OCI-LY3 (cell line): ENCODE results near the gene PDCD6IP.

Experiments used
- EZH2phosphoT487 ChIP-seq: fragments of 200-600 bp; shearing (Covaris generic); IDR thresholded peaks from 2 replicates; pipeline ENCODE4 v1.6.1; 2018; ENCODE audit warnings: antibody characterized with exemption, mixed run types, low read depth
- TF ChIP-seq, protein P1 (sequence below): fragments of 200-600, 300-600 bp; sonication (generic); IDR thresholded peaks from 2 replicates; pipeline ENCODE4 v1.5.1; 2014; ENCODE audit warnings: antibody characterized with exemption, low read length, low read depth

DNA sequence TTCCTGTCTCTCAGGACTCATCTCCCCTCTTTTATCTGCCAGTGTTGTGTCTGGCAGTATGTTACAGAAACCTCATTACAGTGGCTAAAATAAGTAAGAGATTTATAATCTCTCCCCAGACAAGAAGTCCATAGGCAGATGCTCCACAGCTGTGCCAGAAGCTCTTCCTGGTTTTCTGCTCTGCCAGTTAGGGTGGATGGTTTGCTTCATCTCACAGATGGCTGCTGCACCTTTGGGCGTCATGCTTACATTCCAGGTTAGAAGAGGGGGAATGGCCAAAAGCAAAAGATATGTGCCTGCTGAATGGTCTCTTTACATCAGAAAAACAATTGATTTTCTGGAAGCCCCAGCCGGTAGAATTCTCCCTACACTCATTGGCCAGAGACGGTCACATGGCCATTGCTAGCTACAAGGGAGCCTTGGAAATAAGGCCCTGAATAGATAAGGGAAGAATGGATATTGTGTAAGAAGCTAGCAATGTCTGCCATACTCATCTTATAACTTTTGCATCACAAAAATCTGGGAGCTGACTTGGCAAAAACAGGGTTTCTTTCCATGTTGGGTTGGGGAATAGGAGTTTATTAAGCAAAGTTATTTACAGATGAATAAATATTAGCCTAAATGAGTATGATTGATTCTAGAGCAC, 91.1 kb downstream of the PDCD6IP start:
- TF ChIP-seq, protein P1, sequence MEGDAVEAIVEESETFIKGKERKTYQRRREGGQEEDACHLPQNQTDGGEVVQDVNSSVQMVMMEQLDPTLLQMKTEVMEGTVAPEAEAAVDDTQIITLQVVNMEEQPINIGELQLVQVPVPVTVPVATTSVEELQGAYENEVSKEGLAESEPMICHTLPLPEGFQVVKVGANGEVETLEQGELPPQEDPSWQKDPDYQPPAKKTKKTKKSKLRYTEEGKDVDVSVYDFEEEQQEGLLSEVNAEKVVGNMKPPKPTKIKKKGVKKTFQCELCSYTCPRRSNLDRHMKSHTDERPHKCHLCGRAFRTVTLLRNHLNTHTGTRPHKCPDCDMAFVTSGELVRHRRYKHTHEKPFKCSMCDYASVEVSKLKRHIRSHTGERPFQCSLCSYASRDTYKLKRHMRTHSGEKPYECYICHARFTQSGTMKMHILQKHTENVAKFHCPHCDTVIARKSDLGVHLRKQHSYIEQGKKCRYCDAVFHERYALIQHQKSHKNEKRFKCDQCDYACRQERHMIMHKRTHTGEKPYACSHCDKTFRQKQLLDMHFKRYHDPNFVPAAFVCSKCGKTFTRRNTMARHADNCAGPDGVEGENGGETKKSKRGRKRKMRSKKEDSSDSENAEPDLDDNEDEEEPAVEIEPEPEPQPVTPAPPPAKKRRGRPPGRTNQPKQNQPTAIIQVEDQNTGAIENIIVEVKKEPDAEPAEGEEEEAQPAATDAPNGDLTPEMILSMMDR: no peak
- no peak for TF ChIP-seq EZH2phosphoT487
